Glutamatergic neuron (in vitro differentiated cells): ENCODE results near the gene LMNTD1. TPM values are rescaled to one million over a fixed set of nuclear protein-coding genes. Genes with fewer than 3 reads are reported as not detected.

Experiments
- DNase-seq: peaks from one replicate; pipeline ENCODE4 v3.0.0; 2022
- H3K27ac Mint-ChIP-seq: one replicate; pipeline ENCODE4 v1.8.0; 2020; ENCODE audit warnings: mild to moderate bottlenecking, mixed read lengths, inconsistent platforms; ENCODE audit not compliant: unreplicated experiment
- H3K27me3 Mint-ChIP-seq: one replicate; pipeline ENCODE4 v1.8.0; 2020; ENCODE audit warnings: mild to moderate bottlenecking, moderate library complexity, mixed read lengths, inconsistent platforms; ENCODE audit not compliant: unreplicated experiment
- H3K36me3 Mint-ChIP-seq: one replicate; pipeline ENCODE4 v1.8.0; 2020; ENCODE audit warnings: mild to moderate bottlenecking, mixed read lengths, inconsistent platforms; ENCODE audit not compliant: unreplicated experiment
- H3K4me1 Mint-ChIP-seq: one replicate; pipeline ENCODE4 v1.8.0; 2020; ENCODE audit warnings: mild to moderate bottlenecking, low read depth, mixed read lengths, inconsistent platforms; ENCODE audit not compliant: unreplicated experiment
- H3K4me3 Mint-ChIP-seq: one replicate; pipeline ENCODE4 v1.8.0; 2020; ENCODE audit warnings: mild to moderate bottlenecking, mixed read lengths, inconsistent platforms; ENCODE audit not compliant: unreplicated experiment
- H3K9me3 Mint-ChIP-seq: one replicate; pipeline ENCODE4 v1.8.0; 2020; ENCODE audit warnings: mild to moderate bottlenecking, moderate library complexity, mixed read lengths, inconsistent platforms; ENCODE audit not compliant: unreplicated experiment
- total RNA-seq: library from RNA; stranded (reverse); fragmentation: NEBNext Ultra II Directional; extraction: Animal tissue kit (Norgen Biotek cat#: 25700); gene quantifications from one replicate; pipeline ENCODE4 v1.2.1, GENCODE V29; 2021; ENCODE audit not compliant: unreplicated experiment
- TF ChIP-seq, protein P1 (sequence below): fragments of 200-600 bp; sonication (generic); IDR thresholded peaks from one replicate; pipeline ENCODE4 v1.5.0; 2021; ENCODE audit not compliant: partially characterized antibody, unreplicated experiment

Gene LMNTD1
- total RNA-seq, 1 donor from 2014 or later: 1.1 TPM

DNA sequence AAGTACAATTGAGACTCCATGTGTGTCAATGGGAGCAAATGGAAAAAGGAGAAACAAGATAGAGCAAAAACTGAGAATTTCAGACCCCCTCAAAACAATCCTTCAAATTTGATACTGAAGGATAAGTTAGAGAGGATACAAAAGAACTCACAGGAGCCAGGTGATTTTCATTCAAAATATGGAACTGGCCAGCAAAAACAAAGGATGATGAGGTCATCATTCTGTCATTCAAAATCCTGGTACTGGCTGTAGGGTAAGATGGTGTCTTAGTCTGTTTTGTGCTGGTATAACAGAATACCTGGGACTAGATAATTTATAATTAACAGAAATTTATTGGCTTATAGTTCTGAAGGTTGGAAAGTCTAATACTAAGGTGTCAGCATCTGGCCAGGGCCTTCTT, 80.6 kb downstream of the LMNTD1 start:
- Mint-ChIP-seq H3K9me3 (no peaks in the 10 kb centered on the region), H3K4me1 (peaks cover 2% of the 10 kb centered on the region)

DNA sequence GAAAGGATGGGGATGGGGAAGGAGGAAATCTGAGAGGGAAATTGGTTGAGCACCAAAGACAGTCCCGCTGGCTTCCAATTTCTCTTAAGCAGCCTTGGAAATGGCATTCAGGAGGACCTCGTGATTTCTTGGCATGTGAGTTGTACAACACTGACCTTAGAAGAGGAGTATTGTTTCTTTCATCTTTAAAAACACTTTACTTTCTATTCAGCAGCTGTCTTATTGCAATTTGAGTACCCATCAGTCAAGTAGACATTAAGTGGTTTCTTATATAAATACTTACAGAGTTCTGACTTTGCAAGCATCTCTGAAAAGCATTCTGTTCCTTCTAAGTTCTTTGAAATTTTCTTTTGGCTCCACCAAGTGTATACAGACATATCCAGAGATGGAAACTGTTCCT, 83.2 kb downstream of the LMNTD1 start:
- Mint-ChIP-seq H3K4me1 (peaks cover 4% of the 10 kb centered on the region), H3K4me3 (no peak overlapping the region), H3K36me3 (no peaks in the 10 kb centered on the region), H3K27ac (no peak overlapping the region), H3K9me3 (peaks cover 3% of the 10 kb centered on the region), H3K27me3 (no peaks in the 10 kb centered on the region)
- DNase-seq: no peak
- TF ChIP-seq, protein P1, sequence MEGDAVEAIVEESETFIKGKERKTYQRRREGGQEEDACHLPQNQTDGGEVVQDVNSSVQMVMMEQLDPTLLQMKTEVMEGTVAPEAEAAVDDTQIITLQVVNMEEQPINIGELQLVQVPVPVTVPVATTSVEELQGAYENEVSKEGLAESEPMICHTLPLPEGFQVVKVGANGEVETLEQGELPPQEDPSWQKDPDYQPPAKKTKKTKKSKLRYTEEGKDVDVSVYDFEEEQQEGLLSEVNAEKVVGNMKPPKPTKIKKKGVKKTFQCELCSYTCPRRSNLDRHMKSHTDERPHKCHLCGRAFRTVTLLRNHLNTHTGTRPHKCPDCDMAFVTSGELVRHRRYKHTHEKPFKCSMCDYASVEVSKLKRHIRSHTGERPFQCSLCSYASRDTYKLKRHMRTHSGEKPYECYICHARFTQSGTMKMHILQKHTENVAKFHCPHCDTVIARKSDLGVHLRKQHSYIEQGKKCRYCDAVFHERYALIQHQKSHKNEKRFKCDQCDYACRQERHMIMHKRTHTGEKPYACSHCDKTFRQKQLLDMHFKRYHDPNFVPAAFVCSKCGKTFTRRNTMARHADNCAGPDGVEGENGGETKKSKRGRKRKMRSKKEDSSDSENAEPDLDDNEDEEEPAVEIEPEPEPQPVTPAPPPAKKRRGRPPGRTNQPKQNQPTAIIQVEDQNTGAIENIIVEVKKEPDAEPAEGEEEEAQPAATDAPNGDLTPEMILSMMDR: no peak

More for the DNA sequence above, 80.6 kb downstream of the LMNTD1 start:
- Mint-ChIP-seq H3K27ac (peak overlapping the region; percentile 76), H3K4me3 (no peak overlapping the region), H3K27me3 (no peaks in the 10 kb centered on the region), H3K36me3 (no peaks in the 10 kb centered on the region)
- DNase-seq: no peak
- TF ChIP-seq, protein P1: no peak

DNA sequence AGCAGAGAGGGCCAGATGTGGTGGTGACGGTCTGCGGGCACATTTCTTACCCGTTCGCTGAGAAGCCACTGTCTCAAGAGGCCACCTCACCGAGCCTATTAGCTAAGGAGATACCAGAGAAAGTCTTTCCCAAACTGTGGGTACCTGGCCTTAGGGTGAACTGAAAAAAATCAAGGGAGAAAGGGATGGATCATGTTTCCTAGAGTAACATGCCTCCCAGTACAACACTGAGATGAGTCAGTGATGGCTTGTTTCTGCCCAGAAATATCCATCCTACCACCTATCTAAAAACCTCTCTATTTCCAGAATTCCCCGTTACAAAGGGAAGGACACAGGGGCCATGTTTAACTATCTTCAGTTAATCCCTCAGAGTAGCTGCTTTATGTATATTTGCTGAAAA, 83.7 kb downstream of the LMNTD1 start:
- Mint-ChIP-seq H3K27ac (no peak overlapping the region), H3K27me3 (no peaks in the 10 kb centered on the region), H3K36me3 (no peaks in the 10 kb centered on the region), H3K9me3 (peaks cover 3% of the 10 kb centered on the region), H3K4me1 (peaks cover 4% of the 10 kb centered on the region), H3K4me3 (no peak overlapping the region)
- TF ChIP-seq, protein P1: no peak
- no peak for DNase-seq

DNA sequence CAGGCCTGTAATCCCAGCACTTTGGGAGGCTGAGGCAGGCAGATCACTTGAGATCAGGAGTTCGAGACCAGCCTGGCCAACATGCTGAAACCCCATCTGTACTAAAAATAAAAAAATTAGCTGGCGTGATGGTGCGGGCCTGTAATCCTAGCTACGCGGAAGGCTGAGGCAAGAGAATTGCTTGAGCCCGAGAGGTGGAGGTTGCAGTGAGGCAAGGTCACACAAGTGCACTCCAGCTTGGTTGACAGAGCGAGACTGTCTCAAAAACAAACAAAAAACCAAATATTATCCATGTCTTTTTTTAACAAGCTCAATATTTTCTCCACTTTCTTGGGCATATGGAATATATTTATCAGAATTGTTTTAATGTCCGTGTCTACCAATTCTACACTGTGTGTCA, 89.6 kb downstream of the LMNTD1 start:
- Mint-ChIP-seq H3K27ac (no peak overlapping the region), H3K4me1 (peaks cover 2% of the 10 kb centered on the region), H3K36me3 (no peaks in the 10 kb centered on the region), H3K27me3 (no peaks in the 10 kb centered on the region), H3K4me3 (no peak overlapping the region), H3K9me3 (peaks cover 3% of the 10 kb centered on the region)
- TF ChIP-seq, protein P1: no peak
- no peak for DNase-seq

DNA sequence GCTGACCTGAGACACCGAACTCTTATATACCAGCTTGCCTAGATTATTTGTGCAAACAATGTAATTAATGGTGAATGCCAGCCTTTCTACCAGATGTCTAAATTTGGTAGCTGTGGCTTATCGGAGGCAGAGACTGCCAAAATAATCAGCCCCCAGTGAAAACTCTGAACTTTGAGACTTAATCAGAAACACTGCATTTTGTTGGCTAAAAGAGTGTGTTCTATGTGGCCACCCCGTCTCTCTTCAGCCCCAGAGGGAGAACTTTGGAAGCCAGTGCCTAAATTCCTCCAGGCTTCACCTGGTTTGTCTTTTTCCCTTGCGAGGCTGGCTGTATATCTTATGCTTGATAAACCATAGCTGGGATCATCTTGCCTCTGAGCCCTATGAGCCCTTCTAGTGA, 90.1 kb downstream of the LMNTD1 start:
- no peak for DNase-seq
- no peak overlapping the region for H3K4me3 Mint-ChIP-seq
- no peaks in the 10 kb centered on the region for H3K36me3 Mint-ChIP-seq
- no peak overlapping the region for H3K27ac Mint-ChIP-seq
- peaks cover 3% of the 10 kb centered on the region for H3K9me3 Mint-ChIP-seq
- peaks cover 2% of the 10 kb centered on the region for H3K4me1 Mint-ChIP-seq
- H3K27me3 Mint-ChIP-seq: no peaks in the 10 kb centered on the region
- TF ChIP-seq, protein P1: no peak
